ENCODE measurements around the gene IL4I1. TPM values are rescaled to one million over a fixed set of nuclear protein-coding genes. Genes with fewer than 3 reads are reported as not detected.

The IL4I1 gene
- total RNA-seq, 1 experiment from 2014 or later: 0.61 TPM

DNA sequence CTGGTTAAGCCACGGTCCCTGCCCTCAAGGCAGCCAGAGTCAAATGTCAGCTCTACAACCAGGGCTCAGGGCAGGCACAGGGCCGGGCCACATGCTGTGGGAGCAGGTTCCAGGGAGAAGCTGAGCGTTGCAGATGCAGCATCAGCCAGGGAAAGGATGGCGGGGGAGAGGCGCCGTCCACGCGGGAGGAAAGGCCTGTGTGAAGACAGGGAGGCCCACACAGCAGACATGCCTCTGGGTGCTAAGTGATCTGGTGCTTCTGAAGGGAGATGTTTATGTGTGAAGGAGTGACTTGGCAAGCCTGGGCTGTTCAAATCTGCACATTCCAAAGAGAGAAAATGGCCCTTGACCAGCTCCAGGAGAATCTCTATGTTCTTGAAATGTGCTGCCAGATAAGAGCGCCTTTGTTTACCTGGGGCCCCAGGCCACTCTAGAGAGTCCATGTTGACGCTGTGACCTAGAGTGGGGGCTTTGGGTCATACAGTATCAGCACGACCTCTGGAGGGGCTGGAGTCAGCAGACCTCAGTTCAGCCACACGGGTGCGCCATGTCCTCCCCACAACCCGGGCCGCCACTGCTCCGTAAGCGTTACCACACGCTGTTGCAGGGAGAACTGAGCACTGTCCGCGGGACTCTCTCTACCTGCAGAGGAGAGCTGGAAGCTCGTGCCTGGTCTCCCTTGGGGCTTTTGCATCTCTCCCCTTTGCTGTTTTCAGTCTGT, 16.4 kb upstream of the IL4I1 start:
- Histone ChIP-seq H2BK5ac (ENCODE audit: insufficient read length, low read length) (no peak overlapping the region), H3K27me3 (ENCODE audit: insufficient read depth, low read length) (no peaks in the 10 kb centered on the region), H3T11ph (ENCODE audit: low read length) (no peak overlapping the region), H2AK5ac (ENCODE audit: insufficient read length, low read length) (no peak overlapping the region), H2BK120ac (ENCODE audit: low read depth, low read length, poor library complexity, severe bottlenecking) (no peak overlapping the region), H3K56ac (ENCODE audit: insufficient read length, low read depth, low read length) (no peak overlapping the region), H4K91ac (ENCODE audit: insufficient read length, low read depth, low read length) (no peak overlapping the region), H3K18ac (ENCODE audit: insufficient read length, low read depth, low read length) (no peak overlapping the region), H2BK20ac (ENCODE audit: low read depth, low read length, poor library complexity, severe bottlenecking) (no peak overlapping the region), H3K4ac (ENCODE audit: low read depth, low read length) (no peak overlapping the region), H4K5ac (ENCODE audit: insufficient read length, low read depth, low read length) (no peak overlapping the region), H3K79me2 (ENCODE audit: insufficient read depth, low read length) (no peaks in the 10 kb centered on the region; the same call in 1 of the 2 replicates), H4K8ac (replicated peaks; ENCODE audit: insufficient read length, low read depth, low read length) (no peak overlapping the region), H2BK12ac (ENCODE audit: insufficient read length, low read depth, low read length) (no peak overlapping the region), H3K4me2 (ENCODE audit: insufficient read depth, insufficient read length, low read length) (no peak overlapping the region), H3K14ac (ENCODE audit: insufficient read depth, low read length) (no peak overlapping the region), H3K79me1 (ENCODE audit: insufficient read depth, low read depth, low read length, poor library complexity, severe bottlenecking) (peaks cover 6% of the 10 kb centered on the region), H3K27ac (ENCODE audit: insufficient read length, low read depth, low read length) (no peak overlapping the region), H2AFZ (ENCODE audit: low read length) (no peak overlapping the region), H2BK15ac (ENCODE audit: low read depth, low read length) (no peak overlapping the region), H3K4me1 (ENCODE audit: insufficient read depth, low read length) (no peaks in the 10 kb centered on the region), H3K9me3 (ENCODE audit: control insufficient read depth, low read depth, low read length) (no peaks in the 10 kb centered on the region), H3K9ac (ENCODE audit: extremely low read depth, insufficient read length, low read length) (no peak overlapping the region), H3K23ac (ENCODE audit: insufficient read length, low read depth, low read length) (no peak overlapping the region), H4K20me1 (ENCODE audit: control insufficient read depth, insufficient read depth, insufficient read length) (no peaks in the 10 kb centered on the region), H3K23me2 (ENCODE audit: insufficient read length, low read depth, low read length, poor library complexity, severe bottlenecking) (no peaks in the 10 kb centered on the region)
- peaks cover 0 to 3% of the 10 kb centered on the region in 2 experiments; a peak in 1 of 5 replicates for H3K9me3 Mint-ChIP-seq
- peaks cover 8 to 22% of the 10 kb centered on the region in 2 experiments for H3K4me1 Mint-ChIP-seq
- no peaks in the 10 kb centered on the region for H3K27me3 Mint-ChIP-seq (ENCODE audit: low read depth)
- no peak overlapping the region for H3K4me3 Mint-ChIP-seq
- TF ChIP-seq, protein P1, sequence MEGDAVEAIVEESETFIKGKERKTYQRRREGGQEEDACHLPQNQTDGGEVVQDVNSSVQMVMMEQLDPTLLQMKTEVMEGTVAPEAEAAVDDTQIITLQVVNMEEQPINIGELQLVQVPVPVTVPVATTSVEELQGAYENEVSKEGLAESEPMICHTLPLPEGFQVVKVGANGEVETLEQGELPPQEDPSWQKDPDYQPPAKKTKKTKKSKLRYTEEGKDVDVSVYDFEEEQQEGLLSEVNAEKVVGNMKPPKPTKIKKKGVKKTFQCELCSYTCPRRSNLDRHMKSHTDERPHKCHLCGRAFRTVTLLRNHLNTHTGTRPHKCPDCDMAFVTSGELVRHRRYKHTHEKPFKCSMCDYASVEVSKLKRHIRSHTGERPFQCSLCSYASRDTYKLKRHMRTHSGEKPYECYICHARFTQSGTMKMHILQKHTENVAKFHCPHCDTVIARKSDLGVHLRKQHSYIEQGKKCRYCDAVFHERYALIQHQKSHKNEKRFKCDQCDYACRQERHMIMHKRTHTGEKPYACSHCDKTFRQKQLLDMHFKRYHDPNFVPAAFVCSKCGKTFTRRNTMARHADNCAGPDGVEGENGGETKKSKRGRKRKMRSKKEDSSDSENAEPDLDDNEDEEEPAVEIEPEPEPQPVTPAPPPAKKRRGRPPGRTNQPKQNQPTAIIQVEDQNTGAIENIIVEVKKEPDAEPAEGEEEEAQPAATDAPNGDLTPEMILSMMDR (conservative IDR thresholded peaks at IDR 0.05): peak; percentile 59
- peak overlapping the region in 2 of 3 experiments; percentile 65 to 71; a peak in 2 of 7 replicates for H3K27ac Mint-ChIP-seq
- peak; percentile 74 for DNase-seq
- no CpG with 5 or more reads among the region's 21 CpGs for WGBS (ENCODE audit: extremely low coverage, insufficient read length, low lambda C conversion rate)
- peaks cover 60 to 86% (median 85%) of the 10 kb centered on the region in 3 experiments for H3K36me3 Mint-ChIP-seq (ENCODE audit: insufficient read depth in 1 of 3, low read depth in 3 of 3)

Data from H9 (cell line).